HK-2 (cell line): Measurements from ENCODE around the gene TSR3.

Experiments
- DNase-seq: peaks from one replicate; pipeline ENCODE4 v3.0.0-alpha.2; 2018; ENCODE audit not compliant: unreplicated experiment

TSR3 gene

GRCh38 chr16:1351215-1351581 is 480 bp downstream of the TSR3 start:
- no peak for DNase-seq

- DNase-seq: no peak
Observed at GRCh38 chr16:1350691-1351090, 987 bp downstream of the TSR3 start.

GRCh38 chr16:1349951-1350350 is 1.7 kb downstream of the TSR3 start:
- no peak for DNase-seq

GRCh38 chr16:1349351-1349750 is 2.3 kb downstream of the TSR3 start:
- DNase-seq: no peak

GRCh38 chr16:1348926-1349325 is 2.8 kb downstream of the TSR3 start:
- no peak for DNase-seq

- DNase-seq: no peak
Observed at GRCh38 chr16:1348441-1348840, 3.2 kb downstream of the TSR3 start.

- DNase-seq: no peak
Observed at GRCh38 chr16:1347962-1348361, 3.7 kb downstream of the TSR3 start.

- DNase-seq: no peak
Observed at GRCh38 chr16:1347286-1347855, 4.3 kb downstream of the TSR3 start.

GRCh38 chr16:1346422-1347285 is 5.0 kb downstream of the TSR3 start:
- no peak for DNase-seq

- DNase-seq: no peak
Observed at GRCh38 chr16:1345651-1346421, 5.8 kb downstream of the TSR3 start.

GRCh38 chr16:1345087-1345486 is 6.6 kb downstream of the TSR3 start:
- DNase-seq: no peak

GRCh38 chr16:1344499-1344898 is 7.2 kb downstream of the TSR3 start:
- DNase-seq: no peak

- no peak for DNase-seq
Observed at GRCh38 chr16:1343428-1344242, 8.0 kb downstream of the TSR3 start.

- peak; percentile 96 for DNase-seq
Observed at GRCh38 chr16:1342526-1343427, 8.9 kb downstream of the TSR3 start.

- DNase-seq: no peak
Observed at GRCh38 chr16:1341495-1342420, 9.9 kb downstream of the TSR3 start.

- no peak for DNase-seq
Observed at GRCh38 chr16:1340730-1341494, 10.8 kb downstream of the TSR3 start.

- DNase-seq: no peak
Observed at GRCh38 chr16:1338855-1339675, 12.6 kb downstream of the TSR3 start.

GRCh38 chr16:1338119-1338730 is 13.5 kb downstream of the TSR3 start:
- DNase-seq: no peak
